Measurements from ENCODE around the gene CLIP1.
"Not testable (repeated sequence)": the region's sequence is repeated elsewhere in the genome, so short reads cannot be mapped to it uniquely, and the experiment has no call there.

The CLIP1 gene

GRCh38 chr12:122421821-122422729, at the start of gene CLIP1:
CLIP1 (minus strand) TSS chr12:122422669; CDS start chr12:122380452, 42,217 bp downstream.
- DNase-seq (ENCODE audit: low spot score), result no peak

GRCh38 chr12:122471324-122472226, 49.1 kb upstream of the CLIP1 start:
- peak; percentile 43 for DNase-seq (ENCODE audit: low spot score)

GRCh38 chr12:122470576-122470975, 48.1 kb upstream of the CLIP1 start:
- DNase-seq (ENCODE audit: low spot score), result not testable (repeated sequence)

GRCh38 chr12:122469856-122470255, 47.4 kb upstream of the CLIP1 start:
- DNase-seq (ENCODE audit: low spot score), result not testable (repeated sequence)

GRCh38 chr12:122467983-122468382, 45.5 kb upstream of the CLIP1 start:
- no peak for DNase-seq (ENCODE audit: low spot score)

- DNase-seq (ENCODE audit: low spot score), result peak; percentile 92
Observed at GRCh38 chr12:122464317-122465042, 42.0 kb upstream of the CLIP1 start.

- no peak for DNase-seq (ENCODE audit: low spot score)
Observed at GRCh38 chr12:122460641-122461040, 38.2 kb upstream of the CLIP1 start.

GRCh38 chr12:122460061-122460460, 37.6 kb upstream of the CLIP1 start:
- DNase-seq (ENCODE audit: low spot score), result no peak

GRCh38 chr12:122459211-122459610, 36.7 kb upstream of the CLIP1 start:
- no peak for DNase-seq (ENCODE audit: low spot score)

- no peak for DNase-seq (ENCODE audit: low spot score)
Observed at GRCh38 chr12:122458105-122459035, 35.9 kb upstream of the CLIP1 start.

GRCh38 chr12:122457627-122458026, 35.2 kb upstream of the CLIP1 start:
- no peak for DNase-seq (ENCODE audit: low spot score)

- DNase-seq (ENCODE audit: low spot score), result no peak
Observed at GRCh38 chr12:122454739-122455138, 32.3 kb upstream of the CLIP1 start.

GRCh38 chr12:122454250-122454721, 31.8 kb upstream of the CLIP1 start:
- DNase-seq (ENCODE audit: low spot score), result no peak

GRCh38 chr12:122452701-122453285, 30.3 kb upstream of the CLIP1 start:
- DNase-seq (ENCODE audit: low spot score), result no peak

GRCh38 chr12:122449317-122449716, 26.8 kb upstream of the CLIP1 start:
- peak; percentile 42 for DNase-seq (ENCODE audit: low spot score)

GRCh38 chr12:122447825-122448224, 25.4 kb upstream of the CLIP1 start:
- DNase-seq (ENCODE audit: low spot score), result not testable (repeated sequence)

GRCh38 chr12:122446390-122446789, 23.9 kb upstream of the CLIP1 start:
- DNase-seq (ENCODE audit: low spot score), result not testable (repeated sequence)

GRCh38 chr12:122444071-122444470, 21.6 kb upstream of the CLIP1 start:
- DNase-seq (ENCODE audit: low spot score), result not testable (repeated sequence)

GRCh38 chr12:122438822-122439221, 16.4 kb upstream of the CLIP1 start:
- DNase-seq (ENCODE audit: low spot score), result not testable (repeated sequence)

GRCh38 chr12:122437656-122438121, 15.2 kb upstream of the CLIP1 start:
- no peak for DNase-seq (ENCODE audit: low spot score)
